Measurements from ENCODE around the gene PPP1R1B.

- TF ChIP-seq, protein P1, sequence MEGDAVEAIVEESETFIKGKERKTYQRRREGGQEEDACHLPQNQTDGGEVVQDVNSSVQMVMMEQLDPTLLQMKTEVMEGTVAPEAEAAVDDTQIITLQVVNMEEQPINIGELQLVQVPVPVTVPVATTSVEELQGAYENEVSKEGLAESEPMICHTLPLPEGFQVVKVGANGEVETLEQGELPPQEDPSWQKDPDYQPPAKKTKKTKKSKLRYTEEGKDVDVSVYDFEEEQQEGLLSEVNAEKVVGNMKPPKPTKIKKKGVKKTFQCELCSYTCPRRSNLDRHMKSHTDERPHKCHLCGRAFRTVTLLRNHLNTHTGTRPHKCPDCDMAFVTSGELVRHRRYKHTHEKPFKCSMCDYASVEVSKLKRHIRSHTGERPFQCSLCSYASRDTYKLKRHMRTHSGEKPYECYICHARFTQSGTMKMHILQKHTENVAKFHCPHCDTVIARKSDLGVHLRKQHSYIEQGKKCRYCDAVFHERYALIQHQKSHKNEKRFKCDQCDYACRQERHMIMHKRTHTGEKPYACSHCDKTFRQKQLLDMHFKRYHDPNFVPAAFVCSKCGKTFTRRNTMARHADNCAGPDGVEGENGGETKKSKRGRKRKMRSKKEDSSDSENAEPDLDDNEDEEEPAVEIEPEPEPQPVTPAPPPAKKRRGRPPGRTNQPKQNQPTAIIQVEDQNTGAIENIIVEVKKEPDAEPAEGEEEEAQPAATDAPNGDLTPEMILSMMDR (conservative IDR thresholded peaks at IDR 0.05; ENCODE audit: low read length), result no peak
- TF ChIP-seq EZH2phosphoT487 (IDR thresholded peaks at IDR 0.05; ENCODE audit: borderline replicate concordance), result no peak
These were observed 37.2 kb downstream of the PPP1R1B start for GRCh38 chr17:39663688-39664580.

All from Loucy (cell line).